Measurements from ENCODE around the gene SERPINA1.
"Not testable (repeated sequence)": the region's sequence is repeated elsewhere in the genome, so short reads cannot be mapped to it uniquely, and the experiment has no call there.

Gene SERPINA1

GRCh38 chr14:94360945-94361565 is 27.3 kb downstream of the SERPINA1 start:
- H3K4me3 ChIP-seq (ENCODE audit: control insufficient read depth, low read depth, low read length): no peak overlapping the region
- TF ChIP-seq, protein P1, sequence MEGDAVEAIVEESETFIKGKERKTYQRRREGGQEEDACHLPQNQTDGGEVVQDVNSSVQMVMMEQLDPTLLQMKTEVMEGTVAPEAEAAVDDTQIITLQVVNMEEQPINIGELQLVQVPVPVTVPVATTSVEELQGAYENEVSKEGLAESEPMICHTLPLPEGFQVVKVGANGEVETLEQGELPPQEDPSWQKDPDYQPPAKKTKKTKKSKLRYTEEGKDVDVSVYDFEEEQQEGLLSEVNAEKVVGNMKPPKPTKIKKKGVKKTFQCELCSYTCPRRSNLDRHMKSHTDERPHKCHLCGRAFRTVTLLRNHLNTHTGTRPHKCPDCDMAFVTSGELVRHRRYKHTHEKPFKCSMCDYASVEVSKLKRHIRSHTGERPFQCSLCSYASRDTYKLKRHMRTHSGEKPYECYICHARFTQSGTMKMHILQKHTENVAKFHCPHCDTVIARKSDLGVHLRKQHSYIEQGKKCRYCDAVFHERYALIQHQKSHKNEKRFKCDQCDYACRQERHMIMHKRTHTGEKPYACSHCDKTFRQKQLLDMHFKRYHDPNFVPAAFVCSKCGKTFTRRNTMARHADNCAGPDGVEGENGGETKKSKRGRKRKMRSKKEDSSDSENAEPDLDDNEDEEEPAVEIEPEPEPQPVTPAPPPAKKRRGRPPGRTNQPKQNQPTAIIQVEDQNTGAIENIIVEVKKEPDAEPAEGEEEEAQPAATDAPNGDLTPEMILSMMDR (conservative IDR thresholded peaks at IDR 0.05; ENCODE audit: control insufficient read depth, insufficient read depth, low read depth, low read length): no peak
- no peak for DNase-seq (ENCODE audit: low read depth)

DNA sequence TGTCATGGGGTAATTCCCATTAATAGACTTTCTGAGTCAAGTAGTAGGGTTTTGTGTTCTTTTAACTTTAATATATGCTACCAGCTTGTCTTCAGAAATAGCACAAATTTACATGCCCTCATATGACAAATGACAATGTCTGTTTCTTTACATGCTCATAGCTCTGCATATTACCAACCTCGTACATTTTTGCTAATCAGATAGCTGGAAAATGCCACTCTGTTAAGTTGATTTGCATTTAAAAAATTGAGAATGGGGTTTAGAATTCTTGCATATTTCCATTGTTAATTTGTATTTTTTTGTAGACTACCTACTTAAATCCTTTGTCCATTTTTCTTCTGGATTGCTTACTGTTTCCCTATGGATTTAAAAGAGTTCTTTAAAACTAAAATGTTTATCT is 31.2 kb downstream of the SERPINA1 start:
- TF ChIP-seq, protein P1 (conservative IDR thresholded peaks at IDR 0.05; ENCODE audit: control insufficient read depth, insufficient read depth, low read depth, low read length): no peak
- no peak for DNase-seq (ENCODE audit: low read depth)
- no peak overlapping the region for H3K4me3 ChIP-seq (ENCODE audit: control insufficient read depth, low read depth, low read length)

GRCh38 chr14:94356379-94357056 is 31.9 kb downstream of the SERPINA1 start:
- DNase-seq (ENCODE audit: low read depth): no peak
- no peak overlapping the region for H3K4me3 ChIP-seq (ENCODE audit: control insufficient read depth, low read depth, low read length)
- TF ChIP-seq, protein P1 (conservative IDR thresholded peaks at IDR 0.05; ENCODE audit: control insufficient read depth, insufficient read depth, low read depth, low read length): no peak

- H3K4me3 ChIP-seq (ENCODE audit: control insufficient read depth, low read depth, low read length): no peak overlapping the region
- peak; percentile 80 for DNase-seq (ENCODE audit: low read depth)
- TF ChIP-seq, protein P1 (conservative IDR thresholded peaks at IDR 0.05; ENCODE audit: control insufficient read depth, insufficient read depth, low read depth, low read length): peak; percentile 65
These were observed 33.1 kb downstream of the SERPINA1 start for GRCh38 chr14:94355191-94355794.

- no peak overlapping the region for H3K4me3 ChIP-seq (ENCODE audit: control insufficient read depth, low read depth, low read length)
- no peak for DNase-seq (ENCODE audit: low read depth)
- TF ChIP-seq, protein P1 (conservative IDR thresholded peaks at IDR 0.05; ENCODE audit: control insufficient read depth, insufficient read depth, low read depth, low read length): no peak
These were observed 33.7 kb downstream of the SERPINA1 start for GRCh38 chr14:94354638-94355185.

DNA sequence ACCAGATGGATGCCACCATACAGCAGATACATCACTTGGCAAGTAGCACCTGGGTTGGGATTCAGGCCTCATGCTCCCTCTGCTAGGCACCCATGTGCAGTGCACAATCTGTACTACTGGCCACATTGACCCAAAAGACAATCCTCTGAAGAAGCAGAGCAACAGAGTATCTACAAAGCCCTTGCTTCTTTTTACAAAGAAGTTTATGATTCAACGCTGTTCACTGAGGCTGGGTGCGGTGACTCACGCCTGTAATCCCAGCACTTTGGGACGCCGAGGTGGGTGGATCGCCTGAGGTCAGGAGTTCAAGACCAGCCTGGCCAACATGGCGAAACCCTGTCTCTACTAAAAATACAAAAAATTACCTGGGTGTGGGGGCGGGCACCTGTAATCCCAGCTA is 34.2 kb downstream of the SERPINA1 start:
- H3K4me3 ChIP-seq (ENCODE audit: control insufficient read depth, low read depth, low read length); DNase-seq (ENCODE audit: low read depth): not testable (repeated sequence)

DNA sequence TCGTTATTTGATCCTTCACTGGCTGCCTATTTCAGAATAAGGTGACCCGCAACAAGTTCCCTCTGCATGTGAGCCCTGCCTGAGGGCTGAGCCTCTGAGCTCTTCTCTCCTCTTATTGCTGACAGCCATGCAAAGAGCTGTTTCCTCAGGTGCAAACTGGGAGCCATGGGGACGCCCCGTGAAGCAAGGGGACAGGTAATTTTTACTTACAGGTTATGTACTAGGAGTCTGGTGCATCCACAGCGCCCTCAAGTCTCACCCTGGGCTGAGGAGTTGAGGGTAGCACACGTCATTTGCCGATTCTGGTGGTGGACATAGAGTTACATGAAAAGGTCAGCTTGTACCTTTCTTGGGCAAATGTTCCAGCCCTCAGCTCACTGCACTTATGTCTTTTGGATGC is 39.1 kb downstream of the SERPINA1 start:
- DNase-seq (ENCODE audit: low read depth): no peak
- H3K4me3 ChIP-seq (ENCODE audit: control insufficient read depth, low read depth, low read length): no peak overlapping the region
- TF ChIP-seq, protein P1 (conservative IDR thresholded peaks at IDR 0.05; ENCODE audit: control insufficient read depth, insufficient read depth, low read depth, low read length): no peak

Measured in fibroblast of mammary gland (primary cell).